DLD1 (cell line): ENCODE results near the gene SUV39H2.
"Not testable (repeated sequence)": the region's sequence is repeated elsewhere in the genome, so short reads cannot be mapped to it uniquely, and the experiment has no call there.

Source experiments
- in situ Hi-C: cut with HindIII; loops from 2 replicates; pipeline ENCODE4 v1.10.0; 2017; ENCODE audit warnings: low sequenced_read_pairs

The SUV39H2 gene

DNA sequence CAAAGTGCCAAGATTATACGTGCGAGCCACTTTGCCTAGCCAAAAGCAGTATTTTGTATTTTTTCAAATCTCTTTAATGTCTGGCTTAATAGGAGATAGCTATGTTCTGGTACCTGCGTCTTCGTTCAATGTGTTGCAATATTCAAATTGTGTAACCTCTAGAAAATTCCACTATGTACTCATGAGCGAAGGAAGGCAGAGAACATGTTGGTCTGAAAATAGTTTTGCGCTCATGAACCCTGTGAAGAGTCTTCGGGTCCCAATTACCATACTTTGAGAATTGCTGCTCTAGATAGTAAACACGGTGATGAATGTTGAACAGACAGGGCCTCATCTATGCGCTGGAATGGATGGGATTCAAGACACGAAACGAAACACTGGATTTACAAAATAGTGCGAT, 2.7 kb upstream of the SUV39H2 start:
- in situ Hi-C loops: no loop called here

DNA sequence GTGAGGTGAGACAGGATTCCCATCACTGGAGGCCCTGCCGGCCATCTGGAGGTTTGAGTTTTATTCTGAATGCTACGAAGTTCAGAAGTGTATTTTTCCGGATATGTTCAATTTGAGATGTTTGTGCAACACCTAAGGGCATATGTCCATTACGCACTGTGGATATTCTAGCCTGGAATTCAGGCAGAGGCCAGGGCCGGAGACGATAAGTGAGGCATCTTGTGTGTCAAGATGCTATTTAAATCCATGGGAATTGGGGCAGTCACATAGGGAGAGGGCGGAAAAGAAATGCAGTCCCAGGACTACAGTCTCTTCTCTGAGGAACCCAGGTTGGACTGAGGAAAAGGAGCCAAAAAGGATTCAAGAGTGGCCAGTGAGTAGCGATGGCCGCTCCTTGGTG, 1.9 kb upstream of the SUV39H2 start:
- in situ Hi-C loops: no loop called here

DNA sequence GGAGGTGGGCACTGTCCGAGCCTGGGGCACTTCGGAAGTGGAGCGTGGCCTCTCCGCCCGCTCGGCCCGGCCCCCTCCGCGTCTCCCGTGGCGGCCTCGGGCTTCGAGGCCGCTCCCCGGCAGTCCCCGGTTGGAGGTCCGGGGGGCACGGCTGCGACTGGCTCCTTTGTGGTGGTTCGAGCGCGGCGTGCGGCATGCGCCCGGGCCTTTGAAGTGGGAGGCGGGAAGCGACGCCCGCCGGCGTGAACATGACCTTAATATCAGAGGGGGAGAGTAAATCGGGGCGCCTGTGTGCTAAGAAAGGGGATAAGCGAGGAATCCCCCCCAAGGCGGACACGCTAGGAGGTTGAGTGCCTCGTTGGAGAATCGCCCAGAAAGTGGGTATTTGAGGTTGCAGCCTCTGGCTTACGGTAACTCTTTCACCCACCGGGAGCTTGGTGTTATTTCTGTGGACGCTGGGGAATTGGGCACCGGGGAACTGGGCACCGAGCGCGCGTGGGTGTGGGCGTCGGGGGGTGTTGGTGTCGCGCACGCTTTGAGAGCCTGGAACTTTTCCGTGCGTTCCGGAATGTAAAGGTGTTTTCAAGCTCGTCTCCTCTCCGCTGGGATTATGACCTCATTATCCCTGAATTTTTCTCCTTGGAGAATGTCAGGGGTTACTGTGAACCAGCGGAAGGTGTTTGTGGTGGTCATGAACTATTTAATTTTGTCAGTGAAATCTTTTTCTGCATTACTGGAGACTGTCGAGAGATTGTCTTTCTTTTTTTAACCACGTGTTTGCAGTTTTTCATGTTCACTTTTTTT, 660 bp downstream of the SUV39H2 start:
- in situ Hi-C loops: no loop called here

DNA sequence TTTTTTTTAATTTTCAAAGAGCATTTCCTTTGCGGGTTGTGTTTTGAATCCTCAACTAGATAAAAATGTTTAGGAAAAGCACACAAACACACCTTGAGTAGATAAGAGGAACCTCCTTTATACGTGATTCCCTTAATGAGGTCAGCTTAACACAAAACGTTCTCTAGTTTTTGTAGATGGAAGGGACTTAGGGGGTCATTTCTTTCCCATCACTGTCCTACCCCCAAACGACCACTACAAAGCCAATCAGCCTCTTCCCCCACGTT, 1.2 kb downstream of the SUV39H2 start:
- in situ Hi-C loops: no loop called here

DNA sequence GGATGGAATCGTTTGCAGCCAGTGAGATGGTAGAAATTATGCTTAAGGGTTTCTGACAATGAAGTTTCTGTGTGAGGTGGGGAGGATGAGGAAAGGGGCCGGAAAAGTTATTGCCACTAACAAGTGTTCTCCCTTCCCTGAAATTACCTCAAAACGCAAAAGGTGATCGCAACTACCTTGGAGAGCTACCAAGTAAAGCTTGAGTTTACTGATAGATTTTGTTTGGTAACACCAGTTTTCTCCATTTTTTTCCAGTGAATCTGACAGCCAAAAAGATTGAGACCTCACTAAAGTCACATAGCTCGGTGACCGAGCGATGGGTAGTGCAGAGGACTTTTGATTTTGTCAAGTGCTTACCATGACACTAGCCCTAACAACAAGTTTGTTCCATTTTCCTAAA, 1.6 kb downstream of the SUV39H2 start:
- in situ Hi-C loops: no loop called here

DNA sequence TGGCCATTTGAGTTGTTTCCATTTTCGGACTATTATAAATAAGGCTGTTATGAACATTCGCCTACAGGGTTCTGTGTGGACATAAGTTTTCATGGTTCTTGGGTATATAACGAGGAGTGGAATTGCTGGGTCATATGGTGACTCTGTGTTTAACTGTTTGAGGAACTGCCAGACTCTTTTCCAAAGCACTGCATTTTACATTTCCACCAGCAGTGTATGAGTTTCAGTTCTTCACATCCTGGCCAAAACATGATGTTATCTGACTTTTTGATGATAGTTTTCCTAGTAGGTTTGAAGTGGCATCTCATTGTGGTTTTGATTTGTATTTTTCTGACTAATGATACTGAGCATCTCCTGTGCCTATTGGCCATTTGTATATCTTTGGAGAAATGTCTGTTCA, 5.4 kb downstream of the SUV39H2 start:
- in situ Hi-C loops: no loop called here

DNA sequence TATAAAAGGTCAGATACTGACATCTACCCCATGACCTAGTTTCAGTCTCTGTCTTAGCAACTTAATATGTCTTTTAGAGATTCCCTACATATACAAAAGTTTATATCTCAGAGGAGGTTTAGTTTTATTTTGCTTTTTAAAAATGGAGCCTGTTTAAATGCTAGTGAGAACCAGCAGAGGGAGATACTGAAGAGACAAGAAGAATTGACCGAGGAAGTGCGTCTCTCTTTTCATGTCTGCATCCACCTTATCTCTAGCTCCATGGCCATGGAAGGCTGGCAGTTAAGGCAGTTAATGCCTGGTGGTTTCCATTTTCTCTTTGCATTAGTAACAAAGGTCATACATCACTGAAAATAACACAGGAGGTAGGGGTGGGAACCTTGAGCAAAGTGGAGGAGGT, 10.7 kb downstream of the SUV39H2 start:
- in situ Hi-C loops: no loop called here

DNA sequence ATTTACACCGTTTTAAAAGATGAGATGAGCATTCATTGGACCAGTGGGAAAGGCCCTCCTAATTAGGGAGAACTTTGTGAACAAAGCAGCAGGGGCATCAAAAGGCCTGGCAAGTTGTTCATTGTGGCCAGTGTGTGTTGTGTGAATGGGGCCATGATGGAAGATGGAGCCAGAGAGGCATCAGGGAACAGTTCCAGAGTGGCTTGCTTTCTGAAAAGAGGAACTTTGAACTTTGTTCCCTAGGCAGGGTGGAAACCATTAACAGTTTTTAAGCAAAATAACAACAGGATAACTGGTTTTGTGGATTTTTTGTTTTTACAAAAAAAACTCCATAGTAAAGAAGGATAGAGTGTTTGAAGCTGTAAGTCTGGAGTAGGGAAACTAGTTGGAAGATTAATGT, 12.5 kb downstream of the SUV39H2 start:
- in situ Hi-C loops: no loop called here

DNA sequence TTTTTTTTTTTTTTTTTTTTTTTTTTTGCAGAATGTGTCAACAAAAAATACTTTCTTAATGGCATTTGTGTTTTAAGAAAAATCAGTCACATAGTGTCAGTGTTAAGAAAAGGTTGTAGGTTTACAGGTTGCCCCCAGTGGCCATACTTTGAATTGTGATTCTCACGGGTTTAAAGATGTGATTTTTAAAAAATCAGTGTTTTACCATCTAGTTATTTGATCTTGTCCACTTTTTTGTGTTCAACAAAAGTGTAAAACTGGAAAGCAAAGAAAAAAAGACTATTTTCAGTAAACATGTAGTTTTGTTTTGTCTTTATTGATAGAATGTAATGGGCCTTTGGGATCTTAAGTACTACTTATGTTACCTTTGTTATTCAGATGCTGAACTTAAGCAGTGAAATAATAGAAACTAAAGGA, 25.7 kb downstream of the SUV39H2 start:
- in situ Hi-C loops: no loop called here

DNA sequence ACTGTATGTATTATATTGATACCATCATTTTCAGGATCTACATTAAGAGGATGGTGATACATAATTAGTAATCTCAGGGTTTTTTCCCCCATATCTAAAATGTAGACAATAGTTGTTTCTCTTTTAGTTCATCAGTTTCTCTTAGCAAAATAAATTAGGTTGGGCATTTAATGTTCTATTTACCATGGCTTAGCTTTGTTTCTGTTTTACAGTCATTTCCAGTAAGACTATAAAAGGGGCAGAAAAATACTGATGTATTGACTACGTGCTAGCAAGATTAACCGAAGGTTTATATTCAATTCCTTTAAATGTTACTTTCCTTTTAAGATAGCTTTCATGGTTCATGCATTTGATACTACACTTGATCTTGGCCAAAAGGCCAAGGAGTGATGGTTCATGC, 26.2 kb downstream of the SUV39H2 start:
- in situ Hi-C loops: no loop called here

DNA sequence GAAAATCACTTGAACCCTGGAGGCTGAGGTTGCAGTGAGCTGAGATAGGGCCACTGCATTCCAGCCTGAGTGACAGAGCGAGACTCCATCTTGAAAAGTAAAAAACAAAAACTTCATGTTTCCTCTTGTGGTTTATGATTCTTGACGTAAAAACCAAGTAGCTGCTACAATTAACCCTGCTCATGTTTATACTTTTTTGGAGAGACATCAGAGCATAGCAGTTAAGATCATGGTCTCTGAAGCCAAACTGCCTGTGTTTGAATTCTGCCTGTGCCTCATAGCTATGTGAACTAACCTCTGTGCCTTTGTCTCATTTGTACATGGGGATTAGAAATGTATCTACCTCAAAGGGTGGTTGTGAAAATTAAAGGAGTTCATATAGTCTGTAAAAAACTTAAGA, 27.2 kb downstream of the SUV39H2 start:
- in situ Hi-C loops: no loop called here

DNA sequence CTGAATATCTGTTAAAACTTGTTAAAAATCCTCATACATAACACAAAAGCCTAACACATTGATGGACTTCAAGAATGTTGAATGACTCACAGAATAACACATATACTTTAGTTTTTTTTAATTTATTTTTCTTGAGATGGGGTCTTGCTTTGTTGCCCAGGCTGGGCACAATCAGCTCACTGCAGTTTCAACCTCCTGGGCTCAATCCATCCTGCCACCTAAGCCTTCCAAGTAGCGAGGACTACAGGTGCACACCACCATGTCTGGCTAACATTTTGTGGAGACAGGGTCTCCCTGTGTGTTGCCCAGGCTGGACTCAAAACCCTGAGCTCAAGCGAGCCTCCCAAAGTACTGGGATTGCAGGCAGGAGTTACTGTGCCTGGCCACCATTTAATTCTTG, 28.1 kb downstream of the SUV39H2 start:
- in situ Hi-C loops: no loop called here

DNA sequence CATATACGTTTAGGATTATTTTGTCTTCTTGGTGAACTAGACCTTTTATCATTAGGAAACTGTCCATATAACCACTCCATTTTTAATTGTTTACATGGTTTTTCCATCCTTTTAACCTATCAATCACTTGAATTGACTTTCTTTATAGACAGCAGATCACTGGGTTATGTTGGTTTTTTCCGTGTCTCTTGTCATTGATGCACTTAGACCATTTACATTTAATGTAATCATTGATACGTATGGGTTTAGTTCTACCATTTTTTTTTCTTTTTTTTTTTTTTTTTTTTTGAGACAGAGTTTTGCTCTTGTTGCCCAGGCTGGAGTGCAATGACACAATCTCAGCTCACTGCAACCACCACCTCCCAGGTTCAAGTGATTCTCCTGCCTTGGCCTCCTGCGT, 28.9 kb downstream of the SUV39H2 start:
- in situ Hi-C loops: not testable (repeated sequence)

DNA sequence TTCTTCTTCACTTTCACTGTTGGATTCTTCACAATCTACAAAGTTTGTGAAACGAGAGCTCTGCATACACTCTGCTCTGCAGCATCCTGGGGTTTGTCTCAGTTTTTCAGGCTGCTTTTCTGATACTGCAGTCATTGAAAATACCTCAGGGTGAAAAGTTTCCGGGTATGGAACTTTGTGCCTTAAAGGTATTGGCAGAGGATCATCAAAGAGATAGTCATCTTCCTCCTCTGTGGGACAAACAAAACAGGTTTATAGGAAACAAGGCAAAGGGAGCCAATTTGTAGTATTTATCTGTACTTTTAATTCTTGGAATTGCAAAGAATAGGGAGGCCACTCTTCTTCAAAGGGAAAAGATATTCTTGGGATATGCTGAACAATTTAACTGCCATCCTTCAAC, 30.4 kb downstream of the SUV39H2 start:
- in situ Hi-C loops: no loop called here

DNA sequence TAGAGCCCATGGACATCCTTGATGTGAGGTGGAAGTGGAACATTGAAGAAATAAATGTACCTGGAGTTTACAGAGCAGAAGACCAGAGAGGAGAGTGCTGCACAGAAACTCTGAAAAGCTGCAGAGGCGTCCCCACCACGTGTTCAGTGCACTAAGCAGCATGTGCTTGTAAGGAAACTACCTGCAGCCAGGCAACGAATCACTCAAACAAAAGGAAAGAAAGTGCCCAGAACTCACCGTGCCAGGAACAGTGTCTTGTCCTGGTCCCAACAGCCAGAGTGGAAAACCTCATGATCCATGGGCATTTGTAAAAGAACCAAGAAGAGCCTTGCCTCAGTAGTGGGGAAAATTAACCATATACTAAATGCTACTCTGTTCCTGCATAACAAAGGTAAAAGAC, 32.3 kb downstream of the SUV39H2 start:
- in situ Hi-C loops: no loop called here

DNA sequence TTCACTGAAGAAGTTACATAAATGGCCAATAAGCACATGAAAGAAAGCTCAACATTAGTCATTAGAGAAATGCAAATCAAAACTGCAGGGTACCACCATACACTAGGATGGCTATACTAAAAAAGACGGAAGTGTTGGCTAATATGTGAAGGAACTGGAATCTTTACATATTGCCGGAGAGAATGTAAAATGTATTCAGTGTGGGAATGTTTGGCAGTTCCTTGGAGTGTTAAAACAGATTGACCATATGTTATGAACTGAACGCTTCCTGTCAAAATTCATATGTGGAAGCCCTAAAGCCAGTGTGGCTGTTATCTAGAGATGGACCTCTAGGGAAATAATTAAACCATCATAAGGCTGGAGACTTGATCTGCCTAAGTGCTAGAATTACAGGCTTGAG, 33.1 kb downstream of the SUV39H2 start:
- in situ Hi-C loops: no loop called here

DNA sequence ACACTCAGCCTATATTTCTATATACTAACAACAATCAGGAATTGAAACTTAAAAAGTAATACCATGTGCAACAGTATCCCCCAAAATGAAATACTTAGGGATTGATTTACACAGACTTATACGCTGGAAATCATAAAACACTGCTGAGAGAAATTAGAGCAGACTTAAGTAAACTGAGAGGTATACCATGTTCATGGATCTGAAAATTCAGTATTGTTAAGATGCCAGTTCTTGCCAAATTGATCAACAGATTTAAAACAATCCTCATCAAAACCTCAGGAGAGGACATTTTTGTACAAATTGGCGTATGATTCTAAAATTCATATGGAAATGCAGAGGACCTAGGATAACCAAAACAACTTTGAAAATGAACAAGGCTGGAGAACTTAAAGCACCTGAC, 37.9 kb downstream of the SUV39H2 start:
- in situ Hi-C loops: no loop called here

DNA sequence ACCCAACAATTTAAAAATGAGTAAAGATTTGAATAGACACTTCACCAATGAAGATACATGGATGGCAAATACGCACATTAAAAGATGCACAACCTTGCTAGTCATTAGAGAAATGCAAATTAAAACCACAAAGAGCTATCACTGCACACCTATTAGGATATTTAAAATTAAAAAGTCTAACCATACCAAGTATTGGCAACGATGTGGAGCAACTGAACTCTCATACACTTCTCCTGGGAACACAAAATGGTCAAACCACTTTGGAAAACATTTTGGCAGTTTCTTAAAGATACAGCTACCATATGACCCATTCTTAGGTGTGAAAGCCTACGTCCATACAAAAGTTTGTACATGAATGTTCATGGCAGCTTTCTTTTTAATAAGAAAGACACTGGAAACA, 39.2 kb downstream of the SUV39H2 start:
- in situ Hi-C loops: no loop called here

DNA sequence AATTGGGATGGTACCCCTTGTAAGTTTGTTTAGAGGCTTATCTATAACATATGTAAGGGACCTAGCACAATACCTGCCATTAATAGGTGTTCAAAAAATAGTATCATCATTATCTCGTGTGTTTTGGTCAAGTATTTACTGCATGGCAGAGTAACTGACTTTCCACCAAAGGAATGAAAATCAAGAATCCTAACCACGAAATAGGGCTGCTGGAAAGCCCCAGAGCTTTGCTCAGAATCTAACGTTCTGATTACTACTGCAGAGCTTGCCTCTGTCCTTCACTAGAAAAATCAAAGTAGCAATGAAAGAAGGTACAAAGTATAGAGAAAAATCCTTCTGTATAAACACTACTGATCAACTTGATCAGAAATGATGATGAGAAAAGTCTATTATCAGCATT, 40.3 kb downstream of the SUV39H2 start:
- in situ Hi-C loops: no loop called here

DNA sequence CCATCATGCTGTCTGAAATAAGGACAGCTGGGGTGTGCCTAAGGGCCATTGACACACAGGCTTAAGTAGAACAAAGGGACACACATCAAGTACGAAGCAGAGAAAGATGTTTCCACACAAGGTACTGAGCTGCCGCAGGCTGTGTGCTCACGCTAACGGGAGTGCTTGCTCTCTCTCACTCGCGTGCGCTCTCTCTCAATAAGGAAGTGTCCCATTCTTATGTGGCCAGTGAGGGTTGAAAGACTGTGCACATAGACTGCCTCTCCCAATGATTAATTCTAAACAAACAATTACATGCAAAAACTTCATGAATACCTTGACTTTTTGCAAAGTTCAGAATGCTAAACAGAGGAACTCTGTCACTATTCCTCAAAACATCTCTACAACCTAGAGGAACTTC, 45.3 kb downstream of the SUV39H2 start:
- in situ Hi-C loops: no loop called here

DNA sequence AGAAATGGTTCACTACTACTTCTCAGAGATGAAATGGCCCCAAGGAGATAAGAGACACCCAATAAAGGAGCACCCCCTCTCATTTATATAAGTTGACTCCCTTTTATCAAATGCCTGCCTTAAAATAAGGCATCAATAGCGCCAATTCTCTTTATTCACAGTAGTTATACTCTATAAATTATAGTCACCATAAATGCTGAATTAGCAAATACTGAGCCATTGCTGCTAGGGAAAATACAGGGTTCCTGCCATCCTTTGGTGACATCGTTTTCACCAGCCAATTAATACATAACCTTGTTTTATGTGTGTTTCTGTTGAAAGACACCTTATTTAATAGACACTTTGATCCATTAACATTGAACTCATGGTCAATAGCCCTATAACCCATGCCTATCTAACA, 46.6 kb downstream of the SUV39H2 start:
- in situ Hi-C loops: no loop called here

DNA sequence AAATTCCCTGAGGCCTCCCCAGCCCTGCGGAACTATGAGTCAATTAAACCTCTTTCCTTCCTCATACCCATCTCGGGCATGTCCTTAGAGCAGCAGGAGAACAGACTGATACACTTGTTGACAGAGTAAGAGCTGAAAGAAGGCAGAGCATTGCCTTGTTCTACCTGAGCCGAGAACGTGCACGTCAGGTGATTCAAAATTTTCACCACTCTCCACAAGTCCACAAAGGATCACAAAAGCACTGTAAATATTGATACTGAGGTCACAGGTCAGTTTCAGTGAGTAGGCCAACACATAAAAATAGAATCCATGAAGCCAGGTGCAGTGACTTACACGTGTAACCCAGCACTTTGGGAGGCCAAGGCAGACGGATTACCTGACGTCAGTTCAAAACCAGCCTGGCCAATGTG, 47.4 kb downstream of the SUV39H2 start:
- in situ Hi-C loops: no loop called here

DNA sequence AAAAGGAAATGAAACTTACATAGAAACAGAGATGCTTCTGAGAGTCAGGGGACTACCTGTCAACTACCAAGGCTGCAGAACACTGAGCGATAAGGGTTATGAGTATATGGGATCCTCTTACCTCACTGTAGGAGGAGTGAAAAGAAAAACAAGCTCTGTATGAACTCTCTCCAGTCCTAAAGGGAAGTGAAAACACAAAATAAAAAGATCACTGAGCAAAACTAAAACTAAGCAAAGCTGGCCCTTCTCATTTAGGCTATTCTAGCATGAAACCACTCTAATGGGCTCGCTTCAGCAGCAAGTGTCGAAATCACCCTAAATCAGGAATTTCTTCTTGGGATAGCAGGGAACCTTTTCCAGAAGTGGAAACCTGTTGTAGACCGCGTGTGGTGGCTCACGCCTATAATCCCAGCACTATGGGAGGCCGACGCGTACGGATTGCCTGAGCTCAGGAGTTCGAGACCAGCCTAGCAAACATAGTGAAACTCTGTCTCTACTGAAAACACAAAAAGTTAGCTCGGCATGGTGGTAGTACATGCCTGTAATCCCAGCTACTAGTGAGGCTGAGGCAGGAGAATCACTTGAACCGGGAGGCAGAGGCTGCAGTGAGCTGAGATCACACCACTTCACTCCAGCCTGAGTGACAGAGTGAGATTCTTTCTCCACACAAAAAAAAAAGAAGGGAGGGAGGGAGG, 48.2 kb downstream of the SUV39H2 start:
- in situ Hi-C loops: no loop called here
